Esophagus muscularis mucosa (tissue), 4 donors: ENCODE data around the gene FEZ2.

Experiments used
- CTCF ChIP-seq, 3 experiments: fragments of 200-600 bp in 2 of 3; fragments of 450-650 bp in 1 of 3; sonication (generic) in 2 of 3; IDR thresholded peaks; one replicate each; pipeline ENCODE4 v1.5.1; 2017 to 2019; ENCODE audit warnings: antibody characterized with exemption in 3 of 3, mild to moderate bottlenecking in 2 of 3, moderate library complexity in 1 of 3
- EP300 ChIP-seq: sonication (generic); formaldehyde crosslinking; IDR thresholded peaks from one replicate; pipeline ENCODE4 v1.6.1; 2017; ENCODE audit warnings: antibody characterized with exemption
- POLR2AphosphoS5 ChIP-seq, 2 donors: sonication (generic); formaldehyde crosslinking; IDR thresholded peaks; one replicate each; pipeline ENCODE4 v1.6.1; 2017; ENCODE audit warnings: antibody characterized with exemption in 2 of 2

DNA sequence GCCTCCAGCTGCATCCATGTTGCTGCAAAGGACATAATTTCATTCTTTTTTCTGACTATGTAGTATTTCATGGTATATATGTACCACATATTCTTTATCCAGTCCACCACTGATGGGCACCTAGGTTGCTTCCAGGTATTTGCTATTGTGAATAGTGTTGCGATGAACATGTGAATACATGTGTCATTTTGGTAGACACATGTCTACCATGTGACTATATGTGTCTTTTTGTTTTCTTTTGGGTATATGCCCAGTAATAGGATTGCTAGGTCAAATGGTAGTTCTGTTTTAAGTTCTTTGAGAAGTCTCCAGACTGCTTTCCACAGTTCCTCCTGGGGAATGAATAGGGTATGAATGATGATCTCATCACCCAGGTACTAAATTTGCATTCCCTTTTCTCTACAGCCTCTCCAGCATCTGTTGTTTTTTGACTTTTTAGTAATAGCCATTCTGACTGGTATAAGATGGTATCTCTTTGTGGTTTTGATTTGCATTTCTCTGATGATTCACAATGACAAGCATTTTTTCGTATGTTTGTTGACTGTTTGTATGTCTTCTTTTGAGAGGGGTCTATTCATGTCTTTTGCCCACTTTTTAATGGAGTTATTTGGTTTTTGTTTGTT lies 35.6 kb upstream of the FEZ2 start:
- no peak for TF ChIP-seq CTCF (IDR thresholded peaks at IDR 0.05)
- no peak for TF ChIP-seq POLR2AphosphoS5 (IDR thresholded peaks at IDR 0.05)
- no peak for TF ChIP-seq EP300
